GM19023 (cell line): ENCODE measurements around the gene FSTL4.
"Not testable (repeated sequence)": the region's sequence is repeated elsewhere in the genome, so short reads cannot be mapped to it uniquely, and the experiment has no call there.

ENCODE experiments used
- ATAC-seq: cut with Tn5 transposase; IDR thresholded peaks from one replicate; pipeline ENCODE4 v1.9.1; 2021; ENCODE audit warnings: mild to moderate bottlenecking, moderate library complexity; ENCODE audit not compliant: unreplicated experiment

Gene FSTL4

DNA sequence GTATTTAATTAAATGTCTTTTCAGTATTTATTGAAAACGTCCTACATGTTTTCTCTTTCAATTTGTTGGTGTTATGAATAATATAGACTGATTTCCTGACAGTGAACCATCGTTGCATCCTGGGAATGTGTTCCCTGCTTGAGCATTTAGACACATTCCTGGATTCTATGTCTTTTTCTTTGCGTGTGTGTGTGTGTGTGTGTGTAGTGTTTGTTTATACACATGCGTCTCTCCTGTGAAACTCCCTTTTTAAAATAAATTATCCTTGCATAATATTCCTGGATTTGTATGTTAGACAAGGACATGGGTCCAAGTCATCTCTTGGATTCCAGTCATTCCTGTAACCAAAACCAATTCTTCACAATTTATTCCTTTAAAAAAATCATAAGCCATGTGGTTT, 407.1 kb downstream of the FSTL4 start:
- no peak for ATAC-seq

DNA sequence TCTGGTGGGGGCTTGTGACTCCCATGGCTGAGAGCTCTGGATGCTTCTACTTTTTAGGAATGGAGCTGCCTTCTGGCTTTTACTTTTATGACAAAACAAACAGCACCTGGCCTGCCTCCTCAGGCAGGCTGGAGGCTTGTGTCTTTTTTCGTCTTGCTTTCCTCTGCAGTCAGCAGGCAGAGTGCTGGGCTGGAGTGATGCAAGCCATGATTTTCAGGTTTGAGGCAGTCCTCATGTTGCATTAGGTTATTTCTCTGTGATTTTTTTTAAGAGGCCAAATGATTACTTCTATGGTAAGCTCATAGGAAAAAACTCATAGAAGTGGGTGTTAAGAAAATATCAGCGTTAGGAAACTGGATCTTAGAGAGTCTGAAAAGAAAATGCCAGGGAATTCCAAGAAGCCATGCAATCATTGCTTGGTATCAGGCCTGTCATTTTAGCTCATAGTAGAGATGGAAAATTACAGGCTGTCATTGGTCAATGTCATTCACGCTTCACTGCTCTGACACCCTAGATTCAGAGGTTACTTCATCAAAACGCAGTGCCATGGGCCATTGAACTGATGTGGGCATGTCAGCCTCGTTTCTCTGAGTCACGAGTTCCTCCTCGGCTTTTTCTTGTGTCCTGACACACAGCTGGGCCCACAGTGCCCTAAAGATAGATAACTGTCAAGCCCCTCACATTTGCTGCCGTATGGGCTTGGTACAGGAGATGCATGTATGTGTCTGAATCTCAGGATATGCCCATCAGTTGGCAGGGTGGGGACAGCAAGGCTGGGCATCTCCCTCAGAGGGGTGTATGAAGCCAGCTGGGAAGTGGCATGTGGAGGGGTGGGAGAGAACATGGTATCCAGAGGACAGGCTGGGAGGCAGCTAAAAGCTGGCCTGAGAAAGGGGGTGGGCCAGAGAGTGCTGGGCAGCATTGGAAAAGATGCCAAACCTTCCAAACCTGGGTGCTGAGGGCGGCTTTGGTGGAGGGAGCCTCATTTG, 408.7 kb downstream of the FSTL4 start:
- no peak for ATAC-seq

DNA sequence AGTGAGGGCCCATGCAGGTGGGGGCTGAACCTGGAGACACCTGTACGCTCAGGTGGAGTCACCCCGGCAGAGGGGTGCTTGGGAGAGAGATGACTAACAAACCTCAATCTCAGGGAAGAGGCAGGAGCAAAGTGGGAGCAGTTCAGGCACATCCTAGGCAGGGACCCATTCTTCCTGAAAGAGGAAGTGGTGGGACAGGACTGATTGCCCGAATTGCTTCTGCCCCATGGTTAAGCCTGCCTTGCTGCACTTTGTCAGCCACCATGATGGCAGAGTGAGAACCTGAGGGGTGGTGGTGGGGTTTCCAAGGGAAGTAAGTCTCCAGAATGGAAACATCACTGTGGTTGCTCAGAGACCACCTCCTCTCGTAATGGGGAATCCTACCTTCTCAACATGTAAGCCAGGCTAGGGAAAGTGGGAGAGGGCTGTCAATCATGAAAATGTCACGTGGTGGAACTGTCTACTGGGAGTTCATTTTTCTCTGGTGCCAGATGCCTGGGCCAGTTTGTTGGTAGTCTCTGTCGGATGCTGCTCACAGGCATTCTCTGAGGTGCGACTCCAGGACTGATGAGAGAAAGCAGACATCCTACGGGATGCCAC, 410.2 kb downstream of the FSTL4 start:
- no peak for ATAC-seq

DNA sequence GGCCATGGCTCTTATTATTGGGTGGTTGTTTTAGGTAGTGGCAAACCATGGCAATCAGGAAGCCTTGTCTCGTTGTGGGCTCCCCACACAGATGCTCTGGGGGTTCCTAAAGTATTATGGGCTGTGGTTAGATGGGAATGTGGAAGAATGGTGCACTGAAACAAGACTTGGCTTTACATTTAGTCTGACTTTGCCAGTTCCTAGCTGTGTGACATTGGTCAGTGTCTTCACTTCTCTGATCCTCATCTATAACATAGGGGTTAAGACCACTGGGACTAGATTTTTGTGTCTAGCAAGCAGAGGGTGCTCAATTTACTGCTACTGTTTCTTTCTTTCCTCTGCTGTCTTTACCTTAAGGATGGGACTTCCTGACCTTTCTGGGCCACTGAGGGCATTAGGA, 411.0 kb downstream of the FSTL4 start:
- ATAC-seq = no peak

DNA sequence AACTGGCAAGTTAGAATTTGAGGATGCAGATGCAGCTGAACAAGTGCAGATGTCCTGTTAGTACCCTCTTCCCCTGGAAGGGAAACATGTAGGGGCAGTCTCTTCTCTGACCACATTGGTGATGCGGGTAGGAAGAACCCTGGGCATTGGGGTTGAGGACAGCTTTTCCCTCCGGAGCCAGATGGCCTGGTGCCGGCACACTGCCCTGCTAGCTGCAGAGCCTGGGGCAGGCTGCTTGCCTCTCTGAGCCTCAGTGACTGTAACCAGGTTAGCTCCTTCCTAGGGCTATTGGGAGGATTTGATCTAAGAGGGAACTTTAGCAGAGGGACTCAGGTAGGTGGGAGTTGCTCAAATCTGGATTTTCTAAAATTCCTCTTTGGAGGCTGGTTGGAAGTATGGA, 412.1 kb downstream of the FSTL4 start:
- ATAC-seq = no peak

DNA sequence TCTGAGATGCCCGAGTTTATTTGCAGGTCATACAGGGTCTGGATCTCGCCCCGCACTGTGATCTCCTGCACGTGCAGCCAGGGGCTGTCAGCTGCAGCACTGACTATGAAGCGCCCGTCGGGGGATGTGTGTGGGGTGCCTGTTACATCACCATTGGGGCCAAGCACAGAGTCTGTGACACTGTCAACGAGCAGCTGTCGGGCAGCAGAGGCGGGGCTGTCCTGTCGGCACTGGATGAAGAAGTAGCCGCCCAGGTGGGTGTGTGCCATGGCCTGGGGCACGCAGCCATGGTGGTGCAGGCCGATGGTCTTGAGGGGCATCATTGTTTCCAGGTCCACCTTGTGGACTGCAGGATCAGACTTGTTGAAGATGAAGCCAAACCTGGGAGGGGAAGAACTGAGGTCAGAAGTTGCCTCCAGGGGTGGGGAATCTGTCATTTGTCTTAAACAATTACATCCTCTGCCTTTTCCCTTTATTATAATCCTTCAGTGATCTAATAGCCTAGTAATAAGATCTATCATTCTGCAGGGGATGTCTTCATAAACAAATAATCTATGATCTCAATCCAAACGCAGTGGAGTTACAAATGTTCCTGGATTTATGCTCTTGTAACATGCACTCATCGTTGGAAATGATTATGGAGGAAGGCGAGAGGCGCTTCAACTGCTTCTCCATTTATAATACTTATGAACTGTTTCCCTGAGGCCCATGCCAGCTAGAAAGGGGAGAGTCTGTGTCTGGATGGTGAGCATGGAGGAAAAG, 412.7 kb downstream of the FSTL4 start:
- ATAC-seq = no peak

DNA sequence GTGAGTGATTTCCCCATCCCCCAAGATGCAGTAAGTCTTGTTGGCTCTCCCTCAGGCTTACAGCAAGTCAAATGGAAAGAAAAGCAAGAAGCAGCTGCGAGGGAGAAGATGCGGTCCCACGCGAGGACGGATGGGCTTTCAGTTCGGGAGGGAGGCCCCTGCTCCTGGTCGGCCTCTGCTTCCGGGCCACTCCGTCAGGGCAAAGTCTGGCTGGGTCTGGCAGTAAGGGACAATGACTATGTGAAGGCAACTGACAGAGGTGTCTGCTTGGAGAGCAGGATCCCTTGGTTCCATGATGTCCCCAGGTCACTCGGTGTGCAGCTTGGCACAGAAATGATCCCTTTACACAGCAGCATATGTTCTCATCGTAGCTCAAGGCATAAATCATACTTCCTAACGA, 413.8 kb downstream of the FSTL4 start:
- no peak for ATAC-seq

DNA sequence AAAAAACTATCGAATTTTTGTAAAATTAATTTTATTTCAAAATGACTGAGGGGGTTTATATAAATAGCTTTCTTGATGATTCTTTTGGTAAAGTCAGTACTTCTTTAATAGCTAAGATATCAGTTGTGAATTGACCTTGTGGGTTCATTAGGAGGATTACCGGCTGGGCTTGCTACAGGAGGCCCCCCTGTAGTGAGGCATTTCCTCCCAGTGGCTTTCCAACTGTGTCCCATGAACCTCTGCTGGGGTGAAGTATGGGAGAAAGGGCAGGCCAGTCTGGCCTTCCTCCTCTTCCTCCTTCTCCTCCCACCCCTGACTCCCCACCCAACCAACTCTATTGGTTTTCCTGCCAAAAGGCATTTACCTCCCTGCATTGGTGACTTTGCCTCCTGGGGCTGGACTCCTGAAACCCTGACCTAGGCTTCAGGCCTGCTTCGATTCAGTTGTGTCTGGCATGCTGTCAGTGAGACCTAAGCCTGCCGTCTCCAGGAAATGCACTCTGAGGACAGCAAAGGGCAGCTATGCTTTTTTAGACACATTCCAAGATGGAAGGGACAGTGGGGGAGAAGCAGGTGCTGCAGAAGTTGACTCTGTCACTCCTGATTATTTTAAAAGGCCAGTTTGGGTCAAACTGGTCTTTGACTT, 415.8 kb downstream of the FSTL4 start:
- no peak for ATAC-seq

DNA sequence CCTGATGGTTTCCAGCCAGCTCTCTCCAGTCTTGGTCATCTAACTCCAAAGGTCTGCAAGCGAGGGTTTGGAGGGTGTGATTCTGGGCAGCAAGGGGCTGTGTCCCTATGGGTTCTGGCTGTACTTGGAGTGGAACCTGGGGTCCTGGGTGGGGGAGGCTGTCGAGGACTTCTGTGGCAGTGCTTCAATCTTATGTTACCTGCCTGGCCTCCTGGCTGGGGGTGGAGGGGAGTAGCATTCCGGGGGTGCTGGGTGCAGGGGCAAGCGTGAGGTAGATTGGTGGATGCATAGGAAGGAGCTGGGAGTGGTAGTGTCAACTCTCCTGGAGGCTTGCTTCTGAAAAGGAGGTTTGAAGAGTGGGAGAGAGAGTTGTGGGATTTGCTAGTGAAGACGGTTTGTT, 417.1 kb downstream of the FSTL4 start:
- no peak for ATAC-seq

DNA sequence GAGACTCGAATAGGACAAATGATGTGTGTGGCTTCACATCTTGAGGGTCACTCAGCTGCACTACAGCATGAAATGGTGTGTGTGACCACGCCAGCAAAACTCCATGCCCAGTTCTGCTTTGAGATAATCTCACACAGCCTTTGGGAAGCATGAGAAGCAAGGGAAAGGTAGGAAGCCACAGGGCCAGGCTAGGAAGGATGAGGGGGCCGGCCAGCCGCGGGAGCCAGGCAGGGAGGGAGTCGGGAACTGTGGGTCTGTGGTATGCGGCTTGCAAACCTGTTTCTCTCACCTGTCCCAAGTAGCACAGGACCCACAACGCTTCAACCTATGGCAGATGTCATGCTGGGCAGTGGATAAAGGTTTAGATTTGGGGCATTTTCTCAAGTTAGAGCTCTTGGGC, 418.5 kb downstream of the FSTL4 start:
- ATAC-seq = no peak

DNA sequence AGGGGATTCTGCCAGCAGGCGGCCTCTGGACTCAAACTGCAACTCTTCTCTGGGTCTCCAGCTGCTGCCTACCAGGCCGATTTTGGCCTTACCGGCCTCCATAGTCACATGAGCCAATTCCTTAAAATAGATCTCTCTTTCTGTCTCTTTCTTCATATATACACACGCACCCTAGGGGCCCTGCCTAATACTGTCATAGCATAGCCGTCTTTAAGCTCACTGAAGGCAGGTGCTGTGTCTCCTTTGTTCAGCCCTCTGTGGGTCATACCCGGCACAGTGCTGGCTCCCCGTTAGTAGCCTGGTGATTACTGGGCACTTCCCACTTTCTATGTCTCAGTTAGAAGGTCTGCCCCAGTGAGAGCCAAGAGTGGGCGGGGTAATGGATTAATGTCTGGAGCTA, 419.6 kb downstream of the FSTL4 start:
- no peak for ATAC-seq

DNA sequence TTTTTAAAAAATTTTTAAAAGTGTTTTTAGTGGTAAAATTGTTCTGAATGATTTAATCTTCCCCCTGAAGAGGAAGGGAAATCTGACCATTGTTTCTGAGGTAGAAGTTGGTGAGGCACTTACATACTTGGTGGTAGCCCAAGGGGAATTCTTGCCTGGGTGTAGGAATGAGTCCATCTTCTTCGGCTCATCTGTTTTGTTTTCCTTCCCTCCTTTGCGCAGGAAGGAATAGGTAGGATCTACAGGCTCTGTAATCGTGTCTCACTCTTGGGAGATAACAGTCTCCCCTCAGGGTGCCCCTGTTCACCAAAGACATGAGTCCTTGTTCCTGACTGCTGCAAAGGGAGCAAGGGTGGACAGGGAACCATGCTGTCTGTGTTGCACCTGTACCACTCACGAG, 422.5 kb downstream of the FSTL4 start:
- ATAC-seq = no peak

DNA sequence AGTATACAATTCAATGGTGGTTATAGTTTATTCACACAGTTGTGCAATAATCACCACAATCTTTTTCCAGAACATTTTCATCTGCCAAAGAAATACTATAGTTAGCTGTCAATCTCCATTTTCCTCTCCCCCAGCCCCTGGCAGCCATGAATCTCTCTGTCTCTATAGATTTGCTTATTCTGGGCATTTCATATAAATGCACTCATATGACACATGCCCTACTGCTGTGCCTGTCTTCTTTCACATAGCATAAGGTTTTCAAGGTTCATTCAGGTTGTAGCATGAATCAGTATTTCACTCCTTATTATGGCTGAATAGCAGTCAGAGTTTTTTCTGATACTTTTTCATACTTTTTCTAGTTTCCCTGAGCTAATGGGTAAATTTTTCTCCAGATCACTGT, 432.9 kb downstream of the FSTL4 start:
- ATAC-seq = no peak

DNA sequence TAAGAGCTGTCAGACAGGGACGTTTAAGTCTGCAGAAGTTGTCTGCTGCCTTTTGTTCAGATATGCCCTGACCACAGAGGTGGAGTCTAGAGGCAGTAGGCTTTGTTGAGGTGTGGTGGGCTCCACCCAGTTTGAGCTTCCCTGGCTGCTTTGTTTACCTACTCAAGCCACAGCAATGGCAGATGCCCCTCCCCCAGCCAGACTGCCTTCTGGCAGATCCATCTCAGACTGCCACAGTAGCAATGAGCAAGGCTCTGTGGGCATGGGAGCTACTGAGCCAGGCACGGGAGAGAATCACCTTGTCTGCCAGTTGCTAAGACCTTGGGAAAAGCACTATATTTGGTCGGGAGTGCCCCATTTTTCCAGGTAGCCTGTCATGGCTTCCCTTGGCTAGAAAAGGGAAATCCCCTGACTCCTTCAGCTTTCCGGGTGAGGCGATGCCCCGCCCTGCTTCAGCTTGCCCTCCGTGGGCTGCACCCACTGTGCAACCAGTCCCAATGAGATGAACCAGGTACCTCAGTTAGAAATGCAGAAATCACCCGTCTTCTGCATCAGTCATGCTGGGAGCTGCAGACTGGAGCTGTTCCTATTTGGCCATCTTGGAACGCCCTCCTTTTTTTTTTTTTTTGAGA, 441.5 kb downstream of the FSTL4 start:
- not testable (repeated sequence) for ATAC-seq

DNA sequence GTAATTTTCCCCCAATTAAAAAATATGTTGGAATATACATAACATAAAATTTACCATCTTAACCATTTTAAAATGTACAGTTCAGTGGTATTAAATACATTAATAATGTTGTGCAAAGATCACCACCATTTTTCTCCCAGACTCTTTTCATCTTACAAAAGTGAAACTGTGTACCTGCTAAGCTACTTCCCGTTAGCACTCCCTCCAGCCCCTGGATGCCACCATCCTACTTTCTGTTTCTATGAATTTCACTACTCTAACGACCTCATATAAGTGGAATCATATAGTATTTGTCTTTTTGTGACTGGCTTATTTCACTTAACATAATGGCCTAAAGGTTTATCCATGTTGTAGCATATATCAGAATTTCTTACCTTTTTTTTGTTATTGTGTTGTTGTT, 447.6 kb downstream of the FSTL4 start:
- ATAC-seq = no peak

DNA sequence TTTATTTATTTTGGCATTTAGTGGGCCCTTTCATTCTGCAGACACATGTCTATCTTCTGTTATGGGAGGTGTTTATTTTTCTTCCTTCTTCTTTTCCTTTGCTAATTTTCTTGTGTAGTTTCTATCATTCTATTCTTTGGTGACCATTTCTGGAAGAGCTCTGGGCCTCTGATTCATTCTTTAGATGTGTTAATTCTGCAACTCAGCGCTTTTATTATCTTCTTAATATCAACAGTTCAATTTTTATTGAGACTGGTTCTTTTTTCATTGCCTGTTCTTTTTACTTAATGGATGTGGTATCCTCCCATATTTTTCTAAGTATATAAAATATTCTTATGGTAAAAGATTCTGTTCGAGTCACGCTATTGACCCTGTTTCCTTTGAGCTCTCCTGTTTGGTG, 448.5 kb downstream of the FSTL4 start:
- ATAC-seq = no peak

DNA sequence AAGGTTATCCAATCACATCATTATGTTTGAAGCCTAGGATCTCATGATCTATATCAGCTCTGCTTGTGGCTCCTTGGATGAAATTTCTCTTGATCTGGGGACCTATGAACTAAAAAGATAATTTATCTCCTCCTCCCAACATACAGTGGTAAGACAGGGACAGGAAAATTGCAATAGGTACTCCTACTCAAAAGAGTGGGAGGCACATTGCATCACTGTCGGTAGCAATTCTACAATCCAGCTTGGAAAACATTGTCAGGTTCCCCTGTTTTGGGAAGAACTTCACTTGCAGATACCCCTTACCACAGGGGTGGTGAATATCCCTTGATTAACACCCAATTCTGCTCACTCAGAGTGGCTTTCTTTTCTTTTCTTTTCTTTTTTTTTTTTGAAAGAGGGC, 452.8 kb downstream of the FSTL4 start:
- no peak for ATAC-seq

DNA sequence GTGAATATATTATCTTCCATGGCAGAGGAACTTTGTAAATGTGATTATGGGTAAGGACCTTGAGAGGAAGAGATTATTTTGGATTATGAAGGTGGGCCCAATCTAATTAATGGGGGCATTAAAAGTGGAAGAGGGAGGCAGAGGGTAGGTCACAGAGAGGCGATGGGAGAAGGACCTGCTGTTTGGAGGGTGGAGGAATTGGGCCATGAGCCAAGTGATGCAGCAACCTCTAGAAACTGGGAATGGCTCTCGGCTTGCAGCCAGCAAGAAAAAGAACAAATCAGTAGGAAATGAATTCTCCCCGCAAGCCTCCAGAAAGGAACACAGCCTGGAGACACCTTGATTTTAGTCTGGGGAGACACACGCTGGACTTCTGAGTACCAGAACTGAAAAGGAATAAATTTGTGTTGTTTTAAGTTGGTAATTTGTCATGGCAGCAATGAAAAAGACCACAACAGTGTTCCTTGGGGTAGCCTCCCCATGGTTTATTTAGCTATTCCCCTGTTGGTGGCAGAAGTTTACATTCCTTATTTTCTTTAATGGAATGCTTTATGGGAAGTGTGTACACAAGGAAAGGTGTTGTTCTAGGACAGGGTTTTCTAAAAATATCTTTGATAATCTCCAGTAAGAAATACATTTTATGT, 456.9 kb downstream of the FSTL4 start:
- ATAC-seq = no peak

DNA sequence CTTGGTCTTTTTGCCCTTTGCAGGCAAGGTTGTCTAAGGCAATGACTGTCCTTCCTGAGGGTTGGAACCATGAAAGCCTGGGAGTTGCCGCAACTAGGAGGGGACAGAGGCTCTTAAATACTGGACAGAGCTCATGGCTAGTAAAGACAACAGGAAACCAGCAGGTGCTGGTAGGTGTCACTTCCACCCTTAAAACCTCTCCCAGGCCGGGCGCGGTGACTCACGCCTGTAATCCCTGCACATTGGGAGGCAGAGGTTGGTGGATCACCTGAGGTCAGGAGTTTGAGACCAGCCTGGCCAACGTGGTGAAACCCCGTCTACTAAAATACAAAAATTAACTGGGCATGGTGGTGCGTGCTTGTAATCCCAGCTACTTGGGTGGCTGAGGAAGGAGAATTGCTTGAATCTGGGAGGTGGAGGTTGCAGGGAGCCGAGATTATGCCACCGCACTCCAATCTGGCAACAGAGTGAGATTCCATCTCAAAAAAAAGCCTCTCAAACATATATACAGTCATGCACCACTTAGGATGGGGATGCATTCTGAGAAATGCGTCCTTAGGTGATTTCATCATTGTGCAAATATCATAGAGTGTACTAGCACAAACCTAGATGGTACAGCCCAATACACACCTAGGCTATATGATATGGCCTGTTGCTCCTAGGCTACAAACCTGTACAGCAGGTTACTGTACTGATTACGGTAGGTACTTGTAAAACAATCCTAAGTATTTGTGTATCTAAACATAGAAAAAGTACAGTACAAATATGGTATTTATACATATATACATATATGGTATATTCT, 457.9 kb downstream of the FSTL4 start:
- ATAC-seq = no peak
